ENCODE results near the gene PLXND1. TPM values are rescaled to one million over a fixed set of nuclear protein-coding genes. Genes with fewer than 3 reads are reported as not detected.

Gene PLXND1
- total RNA-seq, 1 donor from 2014 or later = 1,753 TPM

DNA sequence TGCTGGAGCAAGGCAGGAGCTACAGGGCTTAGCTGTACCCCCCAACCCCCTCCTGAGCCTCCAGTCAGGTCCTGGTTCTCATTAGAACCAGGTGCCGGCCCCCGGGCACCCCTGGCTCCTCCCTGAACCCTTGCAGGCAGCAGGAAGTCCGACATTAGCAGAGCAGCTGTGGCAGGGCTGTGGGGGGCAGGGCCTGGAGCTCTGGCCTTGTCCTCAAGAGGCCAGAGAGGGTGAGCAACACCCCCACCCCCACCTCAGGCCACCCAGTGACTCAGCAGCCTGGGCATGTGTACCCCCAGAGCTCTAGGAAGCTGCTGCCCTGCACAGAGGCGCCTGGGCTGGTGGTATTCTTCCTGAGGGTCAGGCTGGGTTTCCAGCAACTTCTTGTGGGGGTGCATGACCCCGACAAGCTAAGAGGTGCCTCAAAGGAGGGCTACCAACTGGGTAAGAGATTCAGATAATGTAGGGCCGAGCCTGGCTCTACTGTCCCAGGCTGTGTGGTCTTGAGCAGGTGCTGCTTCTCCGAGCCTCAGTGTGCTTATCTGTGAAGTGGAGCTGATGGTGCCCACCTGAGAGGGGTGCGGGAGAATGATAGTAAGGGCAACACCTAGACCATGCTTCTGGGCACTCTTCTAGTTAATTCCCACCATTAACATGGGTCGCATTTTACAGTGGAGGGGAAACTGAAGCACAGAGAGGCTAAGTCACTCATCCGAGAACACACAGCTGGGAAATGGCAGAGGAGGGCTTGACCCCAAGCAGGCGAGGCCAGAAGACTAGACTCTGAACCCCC is 47.5 kb downstream of the PLXND1 start:
- DNase-seq (ENCODE audit: low spot score) = no peak
- H3K4me1 Mint-ChIP-seq (ENCODE audit: unreplicated experiment) = peaks cover 23% of the 10 kb centered on the region
- H3K4me3 Mint-ChIP-seq (ENCODE audit: unreplicated experiment) = no peak overlapping the region
- no peak overlapping the region for H3K27ac Mint-ChIP-seq (ENCODE audit: unreplicated experiment)
- H3K27me3 Mint-ChIP-seq (ENCODE audit: unreplicated experiment) = peaks cover 50% of the 10 kb centered on the region
- TF ChIP-seq, protein P1, sequence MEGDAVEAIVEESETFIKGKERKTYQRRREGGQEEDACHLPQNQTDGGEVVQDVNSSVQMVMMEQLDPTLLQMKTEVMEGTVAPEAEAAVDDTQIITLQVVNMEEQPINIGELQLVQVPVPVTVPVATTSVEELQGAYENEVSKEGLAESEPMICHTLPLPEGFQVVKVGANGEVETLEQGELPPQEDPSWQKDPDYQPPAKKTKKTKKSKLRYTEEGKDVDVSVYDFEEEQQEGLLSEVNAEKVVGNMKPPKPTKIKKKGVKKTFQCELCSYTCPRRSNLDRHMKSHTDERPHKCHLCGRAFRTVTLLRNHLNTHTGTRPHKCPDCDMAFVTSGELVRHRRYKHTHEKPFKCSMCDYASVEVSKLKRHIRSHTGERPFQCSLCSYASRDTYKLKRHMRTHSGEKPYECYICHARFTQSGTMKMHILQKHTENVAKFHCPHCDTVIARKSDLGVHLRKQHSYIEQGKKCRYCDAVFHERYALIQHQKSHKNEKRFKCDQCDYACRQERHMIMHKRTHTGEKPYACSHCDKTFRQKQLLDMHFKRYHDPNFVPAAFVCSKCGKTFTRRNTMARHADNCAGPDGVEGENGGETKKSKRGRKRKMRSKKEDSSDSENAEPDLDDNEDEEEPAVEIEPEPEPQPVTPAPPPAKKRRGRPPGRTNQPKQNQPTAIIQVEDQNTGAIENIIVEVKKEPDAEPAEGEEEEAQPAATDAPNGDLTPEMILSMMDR (IDR thresholded peaks at IDR 0.05; ENCODE audit: unreplicated experiment) = no peak
- H3K36me3 Mint-ChIP-seq (ENCODE audit: low read depth, unreplicated experiment) = peaks cover 46% of the 10 kb centered on the region
- H3K9me3 Mint-ChIP-seq (ENCODE audit: unreplicated experiment) = no peaks in the 10 kb centered on the region

DNA sequence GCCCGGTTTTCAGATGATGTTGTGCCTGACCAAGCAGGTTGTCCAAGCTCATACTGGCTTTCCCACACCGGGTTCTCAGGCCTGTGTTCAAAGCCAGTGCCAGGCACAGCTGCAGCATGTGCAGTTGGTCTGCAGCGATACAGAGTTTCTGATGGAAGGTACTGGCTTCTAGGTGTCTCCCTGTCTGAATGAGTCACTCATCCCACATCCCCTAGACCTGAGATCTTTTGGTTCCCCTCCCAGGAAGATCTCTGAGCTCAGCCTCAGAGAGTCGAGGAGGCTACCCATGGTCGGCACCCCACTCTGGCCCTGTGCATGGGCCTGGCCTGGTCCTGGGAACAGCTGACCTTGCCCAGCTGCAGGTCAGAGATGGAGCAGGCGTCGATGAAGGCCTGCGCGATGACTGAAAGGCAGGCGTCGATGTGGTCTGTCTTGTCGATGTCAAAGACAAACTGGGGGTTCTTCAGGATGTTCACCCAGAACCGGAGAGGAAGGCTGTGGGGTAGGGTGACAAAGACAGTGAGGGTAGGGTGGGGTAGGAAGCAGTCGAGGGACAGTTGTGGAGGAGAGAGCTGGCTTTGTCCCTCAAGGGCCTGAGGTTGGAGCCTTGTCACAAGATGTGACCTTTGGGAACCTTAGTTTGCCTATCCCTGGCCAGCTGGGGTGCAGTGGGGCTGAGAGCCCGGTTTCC is 48.2 kb downstream of the PLXND1 start:
- H3K4me1 Mint-ChIP-seq (ENCODE audit: unreplicated experiment) = peaks cover 24% of the 10 kb centered on the region
- DNase-seq (ENCODE audit: low spot score) = no peak
- H3K36me3 Mint-ChIP-seq (ENCODE audit: low read depth, unreplicated experiment) = peaks cover 42% of the 10 kb centered on the region
- H3K27ac Mint-ChIP-seq (ENCODE audit: unreplicated experiment) = peak overlapping the region; percentile 68
- no peaks in the 10 kb centered on the region for H3K9me3 Mint-ChIP-seq (ENCODE audit: unreplicated experiment)
- H3K27me3 Mint-ChIP-seq (ENCODE audit: unreplicated experiment) = peaks cover 49% of the 10 kb centered on the region
- TF ChIP-seq, protein P1 (IDR thresholded peaks at IDR 0.05; ENCODE audit: unreplicated experiment) = no peak
- H3K4me3 Mint-ChIP-seq (ENCODE audit: unreplicated experiment) = peak overlapping the region; percentile 53

DNA sequence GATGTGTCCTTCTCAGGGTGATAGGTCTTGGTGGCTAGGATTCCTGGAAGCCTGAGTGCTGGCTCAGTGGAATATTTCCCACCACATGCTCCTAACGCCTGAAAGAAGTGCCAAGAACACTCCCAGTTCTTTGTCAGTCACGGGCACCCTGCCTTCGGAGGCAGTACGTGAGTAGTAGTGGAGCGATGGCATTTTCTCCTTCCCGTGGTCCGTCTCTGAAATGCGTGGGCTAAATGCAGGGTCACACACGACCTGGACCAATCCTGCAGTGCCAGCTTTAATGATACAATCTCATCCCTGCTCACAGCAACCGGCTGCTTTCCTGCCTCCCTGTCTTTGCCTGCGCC is 49.0 kb downstream of the PLXND1 start:
- H3K9me3 Mint-ChIP-seq (ENCODE audit: unreplicated experiment) = no peaks in the 10 kb centered on the region
- H3K36me3 Mint-ChIP-seq (ENCODE audit: low read depth, unreplicated experiment) = peaks cover 43% of the 10 kb centered on the region
- H3K27ac Mint-ChIP-seq (ENCODE audit: unreplicated experiment) = peak overlapping the region; percentile 68
- TF ChIP-seq, protein P1 (IDR thresholded peaks at IDR 0.05; ENCODE audit: unreplicated experiment) = no peak
- H3K4me3 Mint-ChIP-seq (ENCODE audit: unreplicated experiment) = peak overlapping the region; percentile 53
- H3K4me1 Mint-ChIP-seq (ENCODE audit: unreplicated experiment) = peaks cover 29% of the 10 kb centered on the region
- peaks cover 52% of the 10 kb centered on the region for H3K27me3 Mint-ChIP-seq (ENCODE audit: unreplicated experiment)
- no peak for DNase-seq (ENCODE audit: low spot score)

DNA sequence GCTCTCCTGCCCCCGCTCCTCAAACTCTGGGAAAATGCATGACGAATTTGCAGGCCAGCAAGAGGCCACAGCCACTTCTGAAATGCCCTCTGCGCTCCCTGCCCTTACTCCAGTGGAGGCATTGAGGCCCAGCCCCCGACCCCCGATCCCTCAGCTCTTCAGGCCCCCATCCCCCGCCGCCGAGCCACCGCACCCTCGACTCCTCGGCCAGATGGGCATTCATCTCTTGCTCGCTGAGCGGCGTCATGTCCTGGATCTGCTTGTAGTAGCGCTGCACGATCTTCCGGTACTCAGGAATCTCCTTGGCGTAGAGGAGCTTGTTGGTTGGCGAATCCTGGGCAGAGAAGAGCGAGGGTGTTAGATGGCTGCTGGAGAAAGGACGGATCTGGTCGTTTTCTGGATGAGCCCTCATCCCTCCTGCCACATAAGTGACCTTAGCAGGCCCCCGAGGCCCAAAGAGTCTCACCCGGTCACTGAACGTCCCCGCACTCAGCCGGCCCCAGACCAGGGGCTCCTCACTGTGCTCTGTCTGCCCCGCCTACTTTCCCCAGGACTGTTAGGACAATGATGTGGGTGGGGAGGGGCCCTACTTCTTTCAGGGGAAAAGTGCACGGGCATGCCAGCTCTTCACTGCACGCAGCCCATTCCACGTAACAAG is 49.5 kb downstream of the PLXND1 start:
- Mint-ChIP-seq H3K4me3 (ENCODE audit: unreplicated experiment) (no peak overlapping the region), H3K27ac (ENCODE audit: unreplicated experiment) (peak overlapping the region; percentile 68), H3K36me3 (ENCODE audit: low read depth, unreplicated experiment) (peaks cover 48% of the 10 kb centered on the region), H3K4me1 (ENCODE audit: unreplicated experiment) (peaks cover 33% of the 10 kb centered on the region), H3K9me3 (ENCODE audit: unreplicated experiment) (no peaks in the 10 kb centered on the region), H3K27me3 (ENCODE audit: unreplicated experiment) (peaks cover 56% of the 10 kb centered on the region)
- DNase-seq (ENCODE audit: low spot score) = no peak
- TF ChIP-seq, protein P1 (IDR thresholded peaks at IDR 0.05; ENCODE audit: unreplicated experiment) = no peak
